Gastroesophageal sphincter (tissue), 3 donors: ENCODE results near the gene GPD1L.

ENCODE experiments used
- CTCF ChIP-seq, 4 experiments: fragments of 200-600 bp in 2 of 4; fragments of 450-650 bp in 2 of 4; sonication (generic) in 1 of 4; IDR thresholded peaks; one replicate each; pipeline ENCODE4 v1.5.1; 2017 to 2019; ENCODE audit warnings: antibody characterized with exemption in 4 of 4, mild to moderate bottlenecking in 2 of 4, moderate library complexity in 2 of 4
- POLR2A ChIP-seq, 2 donors: fragments of 450-650 bp; IDR thresholded peaks; one replicate each; pipeline ENCODE4 v1.6.1; 2017; ENCODE audit warnings: antibody characterized with exemption in 2 of 2, mild to moderate bottlenecking in 2 of 2, moderate library complexity in 1 of 2

DNA sequence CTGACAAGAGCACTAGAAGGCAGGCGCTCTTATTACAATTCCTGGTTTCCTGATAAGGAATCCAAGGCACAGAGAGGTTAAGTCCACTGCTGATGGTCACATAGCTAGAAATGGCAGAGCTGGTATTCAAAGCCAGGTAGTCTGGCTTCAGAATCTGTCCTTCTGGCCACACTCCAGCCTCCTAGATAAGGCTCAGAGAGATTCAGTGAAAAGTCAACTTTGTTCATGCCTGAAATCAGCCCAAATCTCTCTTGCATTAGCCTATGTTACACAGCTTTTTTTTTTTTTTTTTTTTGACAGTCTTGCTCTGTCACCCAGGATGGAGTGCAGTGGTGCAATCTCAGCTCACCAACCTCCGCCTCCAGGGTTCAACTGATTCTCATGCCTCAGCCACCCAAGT, 110.9 kb downstream of the GPD1L start:
- no peak for TF ChIP-seq CTCF (IDR thresholded peaks at IDR 0.05)
- TF ChIP-seq POLR2A (IDR thresholded peaks at IDR 0.05): no peak
